ENCODE data around the gene ACAP1. TPM values are rescaled to one million over a fixed set of nuclear protein-coding genes. Genes with fewer than 3 reads are reported as not detected.
A peak's percentile ranks its signal among the peaks of the same experiment; 100 is the strongest.

ACAP1 gene
- total and polyA plus RNA-seq, 10 donors, result 118 to 312 (median 215) TPM

DNA sequence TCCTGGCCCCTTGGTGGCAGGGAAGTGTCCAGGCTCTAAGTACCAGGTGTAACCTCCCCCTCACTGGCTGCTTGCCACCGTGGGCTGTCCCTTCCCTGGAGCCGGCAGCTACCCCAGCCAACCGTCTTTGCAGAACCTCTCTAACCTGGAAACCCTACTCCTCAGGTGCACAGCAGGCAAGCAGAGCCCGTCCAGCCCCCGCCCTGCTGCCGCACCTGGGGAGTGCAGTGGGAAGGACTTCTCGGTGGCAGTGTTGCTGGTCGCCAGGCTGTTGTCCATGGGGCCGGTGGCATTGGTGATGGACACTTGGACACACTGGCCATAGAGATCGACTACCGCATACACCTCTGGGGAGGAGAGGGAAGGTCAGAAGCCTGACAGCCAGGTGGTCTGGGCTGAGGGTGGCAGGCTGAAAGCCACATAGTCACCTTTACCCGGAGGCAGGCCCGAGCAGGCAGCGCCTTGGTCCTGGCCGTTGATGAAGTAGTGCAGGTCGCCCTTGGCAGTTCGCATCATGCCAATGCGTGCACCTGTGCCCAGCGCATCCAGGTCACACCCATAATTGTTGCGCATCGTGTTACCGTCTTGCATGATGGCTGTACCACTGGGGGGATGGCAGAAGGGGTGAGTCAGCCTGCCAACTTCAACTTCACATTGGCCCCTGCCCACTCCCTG is 13.7 kb upstream of the ACAP1 start:
- Histone ChIP-seq H3K36me3 (peaks cover 0 to 98% (median 75%) of the 10 kb centered on the region in 6 donors), H3K9me3 (no peaks in the 10 kb centered on the region), H3K27me3 (replicated peaks in 1 of 7) (no peaks in the 10 kb centered on the region), H3K4me3 (no peak overlapping the region), H3K27ac (no peak overlapping the region), H3K4me1 (peaks cover under 1 to 24% (median 11%) of the 10 kb centered on the region in 6 donors)
- intact Hi-C loops (cut with DNase I; ENCODE audit: low total_unique reads), result no loop called here
- DNase-seq, result no peak
- TF ChIP-seq POLR2A (IDR thresholded peaks at IDR 0.05) (no peak), POLR2AphosphoS5 (IDR thresholded peaks at IDR 0.05) (peak in 1 of 3 donors; percentile 21)
- 96 to 99% (median 97%) methylated on average over 11 to 22 of the region's 22 CpGs for WGBS, 5 donors

DNA sequence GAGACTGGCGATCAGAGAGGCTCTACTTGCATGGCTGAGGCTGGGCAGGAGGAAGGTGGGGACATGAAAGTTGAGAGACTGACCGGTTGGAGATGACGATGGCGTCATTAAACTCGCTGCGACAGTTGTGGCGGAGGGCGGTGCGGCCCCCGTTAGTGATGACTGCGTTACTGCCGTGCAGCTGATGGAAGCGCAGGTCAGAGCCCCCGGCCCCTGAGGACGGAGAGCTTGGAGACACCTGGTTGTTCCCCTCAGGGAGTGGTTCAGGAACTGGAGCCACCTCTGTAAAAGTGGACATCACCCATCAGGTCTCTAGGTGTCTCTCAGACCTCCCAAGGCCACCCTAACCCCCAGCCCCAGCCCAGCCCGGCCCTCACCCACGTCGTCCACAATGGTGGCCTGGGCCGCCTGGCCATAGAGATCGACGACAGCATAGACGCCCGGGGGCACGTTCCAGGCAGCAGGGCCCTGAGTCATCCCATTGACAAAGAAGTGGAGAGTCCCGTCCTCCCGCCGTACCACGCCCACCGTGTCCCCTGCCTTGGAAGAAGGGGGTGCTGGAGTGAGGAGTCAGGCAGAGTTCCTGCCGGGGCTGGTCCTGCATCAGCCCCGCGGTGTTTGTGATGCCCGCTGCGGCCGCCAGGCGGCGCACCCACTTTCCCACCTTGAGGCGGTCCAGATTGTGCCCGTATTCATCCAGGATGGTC is 12.4 kb upstream of the ACAP1 start:
- peak; percentile 90 for DNase-seq

DNA sequence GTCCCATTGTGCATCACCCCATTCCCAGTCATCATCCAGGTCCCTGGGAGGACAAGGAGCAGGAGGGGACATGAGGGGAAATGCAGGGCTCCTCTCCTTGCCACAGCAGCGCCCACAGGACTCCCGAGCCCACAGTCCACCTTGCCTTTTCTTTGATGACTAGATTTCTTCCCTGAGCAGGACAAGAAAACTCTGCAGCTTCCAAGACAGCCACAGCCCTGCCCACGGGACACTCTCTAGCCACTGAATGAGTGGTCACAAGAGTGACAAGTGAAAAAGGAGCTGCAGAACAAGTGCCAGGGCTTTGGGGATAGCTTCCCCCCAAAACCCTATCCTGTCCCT is 11.9 kb upstream of the ACAP1 start:
- no peak overlapping the region for H3K27ac ChIP-seq
- H3K9me3 ChIP-seq, result no peaks in the 10 kb centered on the region
- TF ChIP-seq POLR2A (IDR thresholded peaks at IDR 0.05) (no peak), POLR2AphosphoS5 (IDR thresholded peaks at IDR 0.05) (peak in 1 of 3 donors; percentile 2)
- TF ChIP-seq, protein P1, sequence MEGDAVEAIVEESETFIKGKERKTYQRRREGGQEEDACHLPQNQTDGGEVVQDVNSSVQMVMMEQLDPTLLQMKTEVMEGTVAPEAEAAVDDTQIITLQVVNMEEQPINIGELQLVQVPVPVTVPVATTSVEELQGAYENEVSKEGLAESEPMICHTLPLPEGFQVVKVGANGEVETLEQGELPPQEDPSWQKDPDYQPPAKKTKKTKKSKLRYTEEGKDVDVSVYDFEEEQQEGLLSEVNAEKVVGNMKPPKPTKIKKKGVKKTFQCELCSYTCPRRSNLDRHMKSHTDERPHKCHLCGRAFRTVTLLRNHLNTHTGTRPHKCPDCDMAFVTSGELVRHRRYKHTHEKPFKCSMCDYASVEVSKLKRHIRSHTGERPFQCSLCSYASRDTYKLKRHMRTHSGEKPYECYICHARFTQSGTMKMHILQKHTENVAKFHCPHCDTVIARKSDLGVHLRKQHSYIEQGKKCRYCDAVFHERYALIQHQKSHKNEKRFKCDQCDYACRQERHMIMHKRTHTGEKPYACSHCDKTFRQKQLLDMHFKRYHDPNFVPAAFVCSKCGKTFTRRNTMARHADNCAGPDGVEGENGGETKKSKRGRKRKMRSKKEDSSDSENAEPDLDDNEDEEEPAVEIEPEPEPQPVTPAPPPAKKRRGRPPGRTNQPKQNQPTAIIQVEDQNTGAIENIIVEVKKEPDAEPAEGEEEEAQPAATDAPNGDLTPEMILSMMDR (IDR thresholded peaks at IDR 0.05 in 8 of 11, conservative IDR thresholded peaks at IDR 0.05 in 3 of 11), result peak in 4 of 11 experiments; percentile 23 to 51 (median 40)
- intact Hi-C loops (cut with DNase I; ENCODE audit: low total_unique reads), result no loop called here
- DNase-seq, result no peak
- H3K36me3 ChIP-seq, result peaks cover 0 to 80% (median 60%) of the 10 kb centered on the region in 6 donors
- WGBS, 5 donors, result 82 to 100% (median 88%) methylated on average over 2 to 3 of the region's 3 CpGs
- H3K4me1 ChIP-seq, result peaks cover 2 to 37% (median 22%) of the 10 kb centered on the region in 6 donors
- no peak overlapping the region for H3K4me3 ChIP-seq
- no peaks in the 10 kb centered on the region for H3K27me3 ChIP-seq (replicated peaks in 1 of 7)

More for the DNA sequence above, 12.4 kb upstream of the ACAP1 start:
- Histone ChIP-seq H3K4me1 (peaks cover 2 to 35% (median 21%) of the 10 kb centered on the region in 6 donors), H3K4me3 (no peak overlapping the region), H3K9me3 (no peaks in the 10 kb centered on the region), H3K36me3 (peaks cover 0 to 86% (median 63%) of the 10 kb centered on the region in 6 donors), H3K27ac (no peak overlapping the region), H3K27me3 (replicated peaks in 1 of 7) (no peaks in the 10 kb centered on the region)
- intact Hi-C loops (cut with DNase I; ENCODE audit: low total_unique reads), result no loop called here
- WGBS, 5 donors, result 65 to 78% (median 69%) methylated on average over 22 to 39 of the region's 39 CpGs
- TF ChIP-seq, protein P1 (IDR thresholded peaks at IDR 0.05 in 8 of 11, conservative IDR thresholded peaks at IDR 0.05 in 3 of 11), result peak; percentile 71 to 94 (median 89)
- TF ChIP-seq POLR2A (IDR thresholded peaks at IDR 0.05) (no peak), POLR2AphosphoS5 (IDR thresholded peaks at IDR 0.05) (peak; percentile 28 to 77 (median 41))

GRCh38 chr17:7325031-7325528 is 11.2 kb upstream of the ACAP1 start:
- TF ChIP-seq POLR2A (IDR thresholded peaks at IDR 0.05) (no peak), POLR2AphosphoS5 (IDR thresholded peaks at IDR 0.05) (no peak)
- TF ChIP-seq, protein P1 (IDR thresholded peaks at IDR 0.05 in 8 of 11, conservative IDR thresholded peaks at IDR 0.05 in 3 of 11), result no peak
- Histone ChIP-seq H3K9me3 (no peaks in the 10 kb centered on the region), H3K27ac (no peak overlapping the region), H3K27me3 (replicated peaks in 1 of 7) (no peaks in the 10 kb centered on the region), H3K4me3 (no peak overlapping the region), H3K4me1 (peaks cover 2 to 40% (median 25%) of the 10 kb centered on the region in 6 donors), H3K36me3 (peaks cover 0 to 74% (median 59%) of the 10 kb centered on the region in 6 donors)
- intact Hi-C loops (cut with DNase I; ENCODE audit: low total_unique reads), result no loop called here
- 88 to 93% (median 90%) methylated on average over 19 of the region's 19 CpGs for WGBS, 5 donors
- DNase-seq, result no peak
